Lower lobe of right lung (tissue), 2 donors: ENCODE results near the gene TSPAN17. TPM values are rescaled to one million over a fixed set of nuclear protein-coding genes. Genes with fewer than 3 reads are reported as not detected.
A peak's percentile ranks its signal among the peaks of the same experiment; 100 is the strongest.

Experiments
- ATAC-seq, 2 donors: fragments of 200-7000 bp; cut with Tn5 transposase; one replicate each; pipeline ENCODE4 v1.9.1; 2020 to 2022; ENCODE audit warnings: mild to moderate bottlenecking in 2 of 2, moderate library complexity in 2 of 2
- DNase-seq: peaks from one replicate; pipeline ENCODE4 v3.0.0-alpha.2; 2020
- H3K27ac ChIP-seq: fragments of 200-600 bp; one replicate; pipeline ENCODE4 v1.8.0; 2022
- H3K27me3 ChIP-seq: fragments of 200-600 bp; one replicate; pipeline ENCODE4 v1.8.0; 2022; ENCODE audit warnings: low read depth
- H3K36me3 ChIP-seq: fragments of 200-600 bp; one replicate; pipeline ENCODE4 v1.8.0; 2022; ENCODE audit warnings: mild to moderate bottlenecking
- H3K4me1 ChIP-seq: fragments of 200-600 bp; one replicate; pipeline ENCODE4 v1.8.0; 2022
- H3K4me3 ChIP-seq: fragments of 200-600 bp; one replicate; pipeline ENCODE4 v1.8.0; 2022; ENCODE audit warnings: mild to moderate bottlenecking
- H3K9me3 ChIP-seq: fragments of 200-600 bp; one replicate; pipeline ENCODE4 v1.8.0; 2022
- intact Hi-C: fragments of 100-400 bp; cut with DNase I; formaldehyde crosslinking; loops from one replicate; pipeline ENCODE4 v1.11.0; 2022
- total RNA-seq: library from RNA; stranded (reverse); fragmentation: NEBNext Ultra II Directional; extraction: Animal tissue kit (Norgen Biotek cat#: 25700); gene quantifications from one replicate; pipeline ENCODE4 v1.2.1, GENCODE V29; 2021
- TF ChIP-seq, protein P1 (sequence below): fragments of 200-600 bp; IDR thresholded peaks from one replicate; pipeline ENCODE4 v1.8.0; 2022; ENCODE audit warnings: antibody characterized with exemption, mild to moderate bottlenecking
- donor health status: DM: no; HTN: yes; CAD: no; lungs with severe emphysema.

The TSPAN17 gene
- total RNA-seq, 1 donor from 2014 or later, result 32.3 TPM

- Histone ChIP-seq H3K4me3 (no peak overlapping the region), H3K4me1 (peaks cover 16% of the 10 kb centered on the region), H3K27me3 (no peaks in the 10 kb centered on the region), H3K36me3 (peaks cover 36% of the 10 kb centered on the region), H3K9me3 (no peaks in the 10 kb centered on the region), H3K27ac (no peak overlapping the region)
- DNase-seq (no peak), ATAC-seq (no peak)
- TF ChIP-seq, protein P1, sequence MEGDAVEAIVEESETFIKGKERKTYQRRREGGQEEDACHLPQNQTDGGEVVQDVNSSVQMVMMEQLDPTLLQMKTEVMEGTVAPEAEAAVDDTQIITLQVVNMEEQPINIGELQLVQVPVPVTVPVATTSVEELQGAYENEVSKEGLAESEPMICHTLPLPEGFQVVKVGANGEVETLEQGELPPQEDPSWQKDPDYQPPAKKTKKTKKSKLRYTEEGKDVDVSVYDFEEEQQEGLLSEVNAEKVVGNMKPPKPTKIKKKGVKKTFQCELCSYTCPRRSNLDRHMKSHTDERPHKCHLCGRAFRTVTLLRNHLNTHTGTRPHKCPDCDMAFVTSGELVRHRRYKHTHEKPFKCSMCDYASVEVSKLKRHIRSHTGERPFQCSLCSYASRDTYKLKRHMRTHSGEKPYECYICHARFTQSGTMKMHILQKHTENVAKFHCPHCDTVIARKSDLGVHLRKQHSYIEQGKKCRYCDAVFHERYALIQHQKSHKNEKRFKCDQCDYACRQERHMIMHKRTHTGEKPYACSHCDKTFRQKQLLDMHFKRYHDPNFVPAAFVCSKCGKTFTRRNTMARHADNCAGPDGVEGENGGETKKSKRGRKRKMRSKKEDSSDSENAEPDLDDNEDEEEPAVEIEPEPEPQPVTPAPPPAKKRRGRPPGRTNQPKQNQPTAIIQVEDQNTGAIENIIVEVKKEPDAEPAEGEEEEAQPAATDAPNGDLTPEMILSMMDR, result no peak
- intact Hi-C loops, result no loop called here
These were observed 4.9 kb downstream of the TSPAN17 start for GRCh38 chr5:176652136-176652535.

- peaks cover 44% of the 10 kb centered on the region for H3K36me3 ChIP-seq
- H3K4me3 ChIP-seq, result no peak overlapping the region
- TF ChIP-seq, protein P1, result no peak
- H3K27ac ChIP-seq, result no peak overlapping the region
- intact Hi-C loops, result no loop called here
- peaks cover 14% of the 10 kb centered on the region for H3K4me1 ChIP-seq
- no peaks in the 10 kb centered on the region for H3K27me3 ChIP-seq
- DNase-seq, result no peak
- no peak for ATAC-seq
- H3K9me3 ChIP-seq, result no peaks in the 10 kb centered on the region
These were observed 6.4 kb downstream of the TSPAN17 start for GRCh38 chr5:176653401-176654385.

DNA sequence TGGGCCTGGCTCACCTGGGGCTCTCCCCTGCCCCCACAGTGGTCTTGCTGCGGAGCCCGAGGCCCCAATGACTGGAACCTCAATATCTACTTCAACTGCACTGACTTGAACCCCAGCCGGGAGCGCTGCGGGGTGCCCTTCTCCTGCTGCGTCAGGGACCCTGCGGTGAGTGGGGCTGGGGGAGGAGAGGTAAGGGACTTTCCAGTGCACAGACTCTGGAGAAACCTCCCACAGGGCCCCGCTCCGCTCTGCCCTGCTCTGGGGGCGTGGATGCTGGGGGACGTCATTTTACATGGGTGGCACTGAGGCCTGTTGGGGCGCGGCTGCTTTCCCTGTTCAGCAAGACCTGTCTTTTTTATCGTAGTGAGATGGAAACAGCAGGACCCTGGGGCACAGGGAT lies 7.6 kb downstream of the TSPAN17 start:
- intact Hi-C loops, result no loop called here
- Histone ChIP-seq H3K4me1 (peaks cover 15% of the 10 kb centered on the region), H3K36me3 (peaks cover 44% of the 10 kb centered on the region), H3K4me3 (no peak overlapping the region), H3K27me3 (no peaks in the 10 kb centered on the region), H3K27ac (no peak overlapping the region), H3K9me3 (no peaks in the 10 kb centered on the region)
- TF ChIP-seq, protein P1, result no peak
- DNase-seq (no peak), ATAC-seq (no peak)

DNA sequence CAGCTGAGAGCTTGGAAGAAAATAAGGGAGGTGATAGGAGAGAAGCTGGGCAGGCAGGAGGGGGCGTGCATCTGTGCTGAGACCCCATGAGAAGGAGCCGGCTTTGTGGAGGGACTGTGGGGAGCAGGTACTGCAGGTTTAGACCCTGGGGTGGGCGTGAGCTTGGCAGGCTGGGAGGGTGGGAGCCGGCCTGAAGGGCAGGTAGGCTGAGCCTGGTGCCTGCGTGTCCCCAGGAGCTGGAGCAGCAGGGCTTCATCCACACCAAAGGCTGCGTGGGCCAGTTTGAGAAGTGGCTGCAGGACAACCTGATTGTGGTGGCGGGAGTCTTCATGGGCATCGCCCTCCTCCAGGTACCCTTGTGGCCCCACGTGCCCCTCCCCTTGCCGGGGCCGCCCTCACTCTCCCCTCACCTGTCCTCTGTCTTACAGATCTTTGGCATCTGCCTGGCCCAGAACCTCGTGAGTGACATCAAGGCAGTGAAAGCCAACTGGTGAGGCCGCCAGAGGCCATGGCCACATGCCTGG lies 9.2 kb downstream of the TSPAN17 start:
- H3K36me3 ChIP-seq, result peaks cover 44% of the 10 kb centered on the region
- no peak overlapping the region for H3K27ac ChIP-seq
- H3K4me1 ChIP-seq, result peaks cover 25% of the 10 kb centered on the region
- ATAC-seq (no peak), DNase-seq (no peak)
- no peaks in the 10 kb centered on the region for H3K9me3 ChIP-seq
- intact Hi-C loops, result no loop called here
- no peaks in the 10 kb centered on the region for H3K27me3 ChIP-seq
- TF ChIP-seq, protein P1, result no peak
- H3K4me3 ChIP-seq, result no peak overlapping the region

DNA sequence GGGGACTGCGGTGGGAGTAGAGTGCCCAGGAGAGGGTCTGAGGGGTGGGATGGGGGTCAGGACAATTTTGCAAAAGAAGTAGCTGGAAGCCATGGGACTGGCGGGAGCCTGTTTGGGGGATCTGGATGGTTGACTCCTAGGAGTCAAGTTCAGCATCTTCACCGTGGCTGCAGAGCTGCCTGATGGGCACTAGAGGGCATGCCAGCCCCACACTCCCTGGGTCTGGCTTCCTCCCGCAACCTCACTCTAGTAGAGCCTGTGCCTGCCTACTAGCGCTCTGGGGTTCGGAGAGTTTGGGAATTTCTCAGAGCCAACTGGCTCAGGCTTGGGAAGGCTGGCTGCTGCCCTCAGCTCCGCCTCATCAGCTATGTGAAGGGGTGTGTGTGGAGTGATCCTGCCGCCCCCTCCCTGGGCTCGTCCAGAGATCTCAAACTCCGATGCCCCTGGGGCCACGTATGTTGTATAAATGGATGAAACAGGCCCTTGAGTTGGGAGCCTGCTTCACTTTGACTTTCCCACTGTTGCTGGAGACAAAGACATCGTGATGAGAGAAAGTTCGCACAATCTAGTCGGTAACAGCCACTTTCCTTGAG lies 10.8 kb downstream of the TSPAN17 start:
- Histone ChIP-seq H3K4me1 (peaks cover 25% of the 10 kb centered on the region), H3K9me3 (no peaks in the 10 kb centered on the region), H3K36me3 (peaks cover 39% of the 10 kb centered on the region), H3K27me3 (no peaks in the 10 kb centered on the region), H3K27ac (no peak overlapping the region), H3K4me3 (no peak overlapping the region)
- intact Hi-C loops, result no loop called here
- TF ChIP-seq, protein P1, result peak; percentile 79
- ATAC-seq, result peak; percentile 81 to 84
- DNase-seq, result peak; percentile 80
